Astrocyte of the cerebellum (primary cell): Measurements from ENCODE around the gene TBC1D26.
"Not testable (repeated sequence)": the region's sequence is repeated elsewhere in the genome, so short reads cannot be mapped to it uniquely, and the experiment has no call there.

Source experiments
- DNase-seq: peaks from one replicate; pipeline ENCODE4 v3.0.0-alpha.2; 2011; ENCODE audit warnings: low read depth
- H3K4me3 ChIP-seq: 2 replicates; pipeline ENCODE4 v1.5.1; 2011; ENCODE audit warnings: mild to moderate bottlenecking, low read depth, low read length, moderate library complexity
- CTCF ChIP-seq: IDR thresholded peaks from 2 replicates; pipeline ENCODE4 v1.5.1; 2012; ENCODE audit warnings: low read length, low read depth, moderate library complexity, mild to moderate bottlenecking; ENCODE audit errors: missing control alignments
- in situ Hi-C: cut with HindIII; loops from 2 replicates; pipeline ENCODE4 v1.10.0; 2017; ENCODE audit warnings: low sequenced_read_pairs

Gene TBC1D26

GRCh38 chr17:15779119-15779518, 47.0 kb downstream of the TBC1D26 start:
- no peak for TF ChIP-seq CTCF
- no peak for DNase-seq
- in situ Hi-C loops = no loop called here
- H3K4me3 ChIP-seq = no peak overlapping the region

- H3K4me3 ChIP-seq = no peak overlapping the region
- TF ChIP-seq CTCF = no peak
- no peak for DNase-seq
- in situ Hi-C loops = no loop called here
These were observed 48.1 kb downstream of the TBC1D26 start for GRCh38 chr17:15780188-15780587.

- no peak for DNase-seq
- in situ Hi-C loops = no loop called here
- no peak for TF ChIP-seq CTCF
- H3K4me3 ChIP-seq = peak overlapping the region; percentile 30
These were observed 50.8 kb downstream of the TBC1D26 start for GRCh38 chr17:15782866-15783265.

GRCh38 chr17:15783461-15783860, 51.4 kb downstream of the TBC1D26 start:
- TF ChIP-seq CTCF = no peak
- in situ Hi-C loops = no loop called here
- no peak for DNase-seq
- H3K4me3 ChIP-seq = no peak overlapping the region

- in situ Hi-C loops = not testable (repeated sequence)
These were observed 52.3 kb downstream of the TBC1D26 start for GRCh38 chr17:15784351-15784750.

GRCh38 chr17:15787363-15788075, 55.4 kb downstream of the TBC1D26 start:
- DNase-seq, in situ Hi-C loops, H3K4me3 ChIP-seq: not testable (repeated sequence)

More at GRCh38 chr17:15784351-15784750, 52.3 kb downstream of the TBC1D26 start:
- not testable (repeated sequence) for H3K4me3 ChIP-seq
- DNase-seq = peak; percentile 27

- H3K4me3 ChIP-seq, in situ Hi-C loops, DNase-seq: not testable (repeated sequence)
These were observed 56.3 kb downstream of the TBC1D26 start for GRCh38 chr17:15788365-15788764.
